K562 (cell line): Measurements from ENCODE around the gene ATG13. TPM values are rescaled to one million over a fixed set of nuclear protein-coding genes. Genes with fewer than 3 reads are reported as not detected.
A peak's percentile ranks its signal among the peaks of the same experiment; 100 is the strongest.

Experiments used
- BRD9 ChIP-seq: fragments of 450-650 bp; IDR thresholded peaks from 2 replicates; pipeline ENCODE4 v1.6.1; 2018; ENCODE audit warnings: low read depth; ENCODE audit not compliant: partially characterized antibody
- CBX2 ChIP-seq: fragments of 200-600 bp; sonication (generic); IDR thresholded peaks from one replicate; pipeline ENCODE4 v1.6.1; 2012; ENCODE audit warnings: mild to moderate bottlenecking, low read length, inconsistent platforms; ENCODE audit not compliant: insufficient read depth, poor library complexity, severe bottlenecking
- E2F4 ChIP-seq: sonication (generic); formaldehyde crosslinking; IDR thresholded peaks from 2 replicates; pipeline ENCODE4 v1.8.0; 2022; ENCODE audit warnings: mild to moderate bottlenecking, low read depth, missing genetic modification reagents
- EZH2 ChIP-seq: IDR thresholded peaks from 2 replicates; pipeline ENCODE4 v1.6.1; 2012; ENCODE audit warnings: low read depth, mild to moderate bottlenecking, inconsistent platforms, low read length, borderline replicate concordance
- HNRNPL ChIP-seq: fragments of 200-400 bp; formaldehyde crosslinking; IDR thresholded peaks from 2 replicates; pipeline ENCODE4 v1.6.1; 2017; ENCODE audit warnings: low read depth, mild to moderate bottlenecking, low read length
- KHSRP ChIP-seq: fragments of 450-650 bp; IDR thresholded peaks from 2 replicates; pipeline ENCODE4 v1.6.1; 2017
- LARP7 ChIP-seq: fragments of 450-650 bp; IDR thresholded peaks from 2 replicates; pipeline ENCODE4 v1.6.1; 2016
- NKRF ChIP-seq: fragments of 450-650 bp; IDR thresholded peaks from 2 replicates; pipeline ENCODE4 v1.6.1; 2016; ENCODE audit warnings: borderline replicate concordance
- SMAD4 ChIP-seq: fragments of 250-450 bp; sonication (Bioruptor Pico); conservative IDR thresholded peaks from 2 replicates; pipeline ENCODE4 v1.8.0; 2021; ENCODE audit warnings: inconsistent platforms, mild to moderate bottlenecking, moderate library complexity
- SMARCC2 ChIP-seq: fragments of 450-650 bp; IDR thresholded peaks from 2 replicates; pipeline ENCODE4 v1.6.1; 2017; ENCODE audit warnings: antibody characterized with exemption, moderate library complexity, mild to moderate bottlenecking, low read depth
- TAF1 ChIP-seq: IDR thresholded peaks from 2 replicates; pipeline ENCODE4 v1.6.1; 2011; ENCODE audit warnings: mild to moderate bottlenecking, low read length, moderate library complexity; ENCODE audit not compliant: insufficient read depth, control insufficient read depth, severe bottlenecking; ENCODE audit errors: extremely low read depth
- TFE3 ChIP-seq: fragments of 450-650 bp; formaldehyde crosslinking; IDR thresholded peaks from 2 replicates; pipeline ENCODE4 v1.4.0; 2020; ENCODE audit warnings: mild to moderate bottlenecking, mixed read lengths
- ZBTB7A ChIP-seq: IDR thresholded peaks from 2 replicates; pipeline ENCODE4 v1.6.1; 2011; ENCODE audit warnings: low read depth, mild to moderate bottlenecking, low read length, moderate library complexity, borderline replicate concordance; ENCODE audit not compliant: control insufficient read depth
- ZNF23 ChIP-seq: fragments of 250-450 bp; sonication (Bioruptor Pico); IDR thresholded peaks from 2 replicates; pipeline ENCODE4 v1.4.0; 2020; ENCODE audit warnings: mild to moderate bottlenecking
- ZNF699 ChIP-seq: fragments of 250-450 bp; sonication (Bioruptor Pico); IDR thresholded peaks from 2 replicates; pipeline ENCODE4 v1.8.0; 2021; ENCODE audit warnings: mild to moderate bottlenecking, moderate library complexity; ENCODE audit not compliant: insufficient replicate concordance
- ZNF76 ChIP-seq: fragments of 250-450 bp; sonication (Bioruptor Pico); IDR thresholded peaks from 2 replicates; pipeline ENCODE4 v1.4.0; 2020; ENCODE audit warnings: mild to moderate bottlenecking, moderate library complexity, borderline replicate concordance
- polyA plus RNA-seq, 8 experiments: library from polyadenylated mRNA; depleted of rRNA in 4 of 8; stranded (reverse) in 5 of 8; unstranded in 3 of 8; fragments of >200 nt; fragmentation: Nextera tagmentation in 2 of 8; fragmentation: Illumina TruSeq in 1 of 8; extraction: Ambion mirVana in 2 of 8; extraction: Trizol in 1 of 8; gene quantifications; 2 replicates each; pipeline versions ENCODE4 v1.2.1 to v1.2.3, GENCODE V29; 2011 to 2014; ENCODE audit warnings: inconsistent platforms in 1 of 8, missing spikeins in 1 of 8
- total RNA-seq, 7 experiments: library from RNA; depleted of rRNA in 6 of 7; stranded (reverse); fragments of >200 nt in 6 of 7; fragmentation: Illumina TruSeq in 2 of 7; extraction: Trizol in 2 of 7; gene quantifications; 2 replicates each; pipeline versions ENCODE4 v1.2.1 to v1.2.3, GENCODE V29; 2011 to 2021; ENCODE audit warnings: low replicate concordance in 1 of 7
- TF ChIP-seq, protein P1 (sequence below): fragments of 200-400 bp; formaldehyde crosslinking; IDR thresholded peaks from 2 replicates; pipeline ENCODE4 v1.6.1; 2017; ENCODE audit warnings: mild to moderate bottlenecking, low read depth, low read length, moderate library complexity
- TF ChIP-seq, protein P2 (sequence below): fragments of 450-650 bp; IDR thresholded peaks from 2 replicates; pipeline ENCODE4 v1.6.1; 2014; ENCODE audit warnings: low read depth, mild to moderate bottlenecking, moderate library complexity, borderline replicate concordance

The ATG13 gene
- total and polyA plus RNA-seq, 9 of the 15 experiments (the other 6 are each of a cell fraction or from before 2014, with no cell fraction given): 13.1 to 61.5 (median 36.5) TPM

DNA sequence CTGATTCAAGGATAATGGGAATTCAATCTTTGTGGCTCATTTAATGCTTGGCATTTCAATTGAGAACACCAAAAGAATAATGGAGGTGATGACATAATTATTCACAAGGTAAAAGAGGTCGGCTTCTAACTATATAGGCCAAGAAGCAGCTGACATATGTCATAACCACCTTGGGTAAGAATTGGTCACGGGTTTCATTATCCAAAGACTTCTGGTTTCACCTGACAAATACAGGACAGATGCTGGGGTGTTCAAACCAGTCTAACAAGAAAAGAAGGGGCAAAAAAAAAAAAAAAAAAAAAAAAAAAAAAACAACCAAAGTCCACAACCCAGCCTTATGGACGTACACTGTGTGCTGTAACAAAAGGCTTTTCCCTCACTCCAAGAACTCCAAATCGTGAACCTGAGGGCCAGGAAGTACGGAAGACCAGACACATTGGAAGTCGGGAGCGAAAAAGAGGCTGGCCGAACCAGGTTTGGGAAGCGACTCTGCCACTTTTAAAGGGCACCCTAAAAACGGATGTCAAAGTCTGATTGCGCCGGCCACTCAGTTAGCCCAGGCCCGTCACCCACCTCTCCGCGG, 711 bp upstream of the ATG13 start (continued):
- TF ChIP-seq ZNF699 (CRISPR knock-in tag) (no peak), TAF1 (no peak), BRD9 (peak; percentile 40), ZNF23 (CRISPR knock-in tag) (no peak), CBX2 (no peak), E2F4 (CRISPR knock-in tag) (no peak), EZH2 (no peak), NKRF (peak; percentile 65; the same call in 1 of the 2 replicates), ZBTB7A (no peak), SMAD4 (CRISPR knock-in tag) (peak; percentile 49; the same call in 1 of the 2 replicates), LARP7 (0 out of 2 replicates have a peak, but pooled peaks have one; percentile 13), KHSRP (no peak), SMARCC2 (no peak), HNRNPL (no peak), TFE3 (no peak), ZNF76 (CRISPR knock-in tag) (no peak)
- TF ChIP-seq, protein P1, sequence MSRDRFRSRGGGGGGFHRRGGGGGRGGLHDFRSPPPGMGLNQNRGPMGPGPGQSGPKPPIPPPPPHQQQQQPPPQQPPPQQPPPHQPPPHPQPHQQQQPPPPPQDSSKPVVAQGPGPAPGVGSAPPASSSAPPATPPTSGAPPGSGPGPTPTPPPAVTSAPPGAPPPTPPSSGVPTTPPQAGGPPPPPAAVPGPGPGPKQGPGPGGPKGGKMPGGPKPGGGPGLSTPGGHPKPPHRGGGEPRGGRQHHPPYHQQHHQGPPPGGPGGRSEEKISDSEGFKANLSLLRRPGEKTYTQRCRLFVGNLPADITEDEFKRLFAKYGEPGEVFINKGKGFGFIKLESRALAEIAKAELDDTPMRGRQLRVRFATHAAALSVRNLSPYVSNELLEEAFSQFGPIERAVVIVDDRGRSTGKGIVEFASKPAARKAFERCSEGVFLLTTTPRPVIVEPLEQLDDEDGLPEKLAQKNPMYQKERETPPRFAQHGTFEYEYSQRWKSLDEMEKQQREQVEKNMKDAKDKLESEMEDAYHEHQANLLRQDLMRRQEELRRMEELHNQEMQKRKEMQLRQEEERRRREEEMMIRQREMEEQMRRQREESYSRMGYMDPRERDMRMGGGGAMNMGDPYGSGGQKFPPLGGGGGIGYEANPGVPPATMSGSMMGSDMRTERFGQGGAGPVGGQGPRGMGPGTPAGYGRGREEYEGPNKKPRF: no peak
- TF ChIP-seq, protein P2, sequence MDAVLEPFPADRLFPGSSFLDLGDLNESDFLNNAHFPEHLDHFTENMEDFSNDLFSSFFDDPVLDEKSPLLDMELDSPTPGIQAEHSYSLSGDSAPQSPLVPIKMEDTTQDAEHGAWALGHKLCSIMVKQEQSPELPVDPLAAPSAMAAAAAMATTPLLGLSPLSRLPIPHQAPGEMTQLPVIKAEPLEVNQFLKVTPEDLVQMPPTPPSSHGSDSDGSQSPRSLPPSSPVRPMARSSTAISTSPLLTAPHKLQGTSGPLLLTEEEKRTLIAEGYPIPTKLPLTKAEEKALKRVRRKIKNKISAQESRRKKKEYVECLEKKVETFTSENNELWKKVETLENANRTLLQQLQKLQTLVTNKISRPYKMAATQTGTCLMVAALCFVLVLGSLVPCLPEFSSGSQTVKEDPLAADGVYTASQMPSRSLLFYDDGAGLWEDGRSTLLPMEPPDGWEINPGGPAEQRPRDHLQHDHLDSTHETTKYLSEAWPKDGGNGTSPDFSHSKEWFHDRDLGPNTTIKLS: no peak
